Endothelial cell (in vitro differentiated cells): ENCODE results near the gene GRM4. TPM values are rescaled to one million over a fixed set of nuclear protein-coding genes. Genes with fewer than 3 reads are reported as not detected.

Experiments used
- DNase-seq: peaks from one replicate; pipeline ENCODE4 v3.0.0; 2021; ENCODE audit warnings: low spot score
- H3K27ac Mint-ChIP-seq: one replicate; pipeline ENCODE4 v1.8.0; 2021; ENCODE audit warnings: mixed read lengths, inconsistent platforms; ENCODE audit not compliant: unreplicated experiment
- H3K27me3 Mint-ChIP-seq: one replicate; pipeline ENCODE4 v1.8.0; 2021; ENCODE audit warnings: mild to moderate bottlenecking, moderate library complexity, mixed read lengths, inconsistent platforms; ENCODE audit not compliant: unreplicated experiment
- H3K36me3 Mint-ChIP-seq: one replicate; pipeline ENCODE4 v1.8.0; 2021; ENCODE audit warnings: mild to moderate bottlenecking, low read depth, mixed read lengths, inconsistent platforms; ENCODE audit not compliant: unreplicated experiment
- H3K4me1 Mint-ChIP-seq: one replicate; pipeline ENCODE4 v1.8.0; 2021; ENCODE audit warnings: mild to moderate bottlenecking, mixed read lengths, inconsistent platforms; ENCODE audit not compliant: unreplicated experiment
- H3K4me3 Mint-ChIP-seq: one replicate; pipeline ENCODE4 v1.8.0; 2021; ENCODE audit warnings: mild to moderate bottlenecking, mixed read lengths, inconsistent platforms; ENCODE audit not compliant: unreplicated experiment
- H3K9me3 Mint-ChIP-seq: one replicate; pipeline ENCODE4 v1.8.0; 2021; ENCODE audit warnings: mixed read lengths, inconsistent platforms; ENCODE audit not compliant: unreplicated experiment
- CTCF ChIP-seq: fragments of 200-600 bp; sonication (generic); IDR thresholded peaks from one replicate; pipeline ENCODE4 v1.5.0; 2021; ENCODE audit warnings: antibody characterized with exemption; ENCODE audit not compliant: unreplicated experiment
- total RNA-seq: library from RNA; stranded (reverse); fragmentation: NEBNext Ultra II Directional; extraction: Animal tissue kit (Norgen Biotek cat#: 25700); gene quantifications from one replicate; pipeline ENCODE4 v1.2.1, GENCODE V29; 2021; ENCODE audit not compliant: unreplicated experiment

GRM4 gene
- total RNA-seq, 1 donor from 2014 or later, result 2.6 TPM

- no peak overlapping the region for H3K27ac Mint-ChIP-seq
- H3K36me3 Mint-ChIP-seq, result no peaks in the 10 kb centered on the region
- no peaks in the 10 kb centered on the region for H3K4me1 Mint-ChIP-seq
- DNase-seq, result no peak
- H3K4me3 Mint-ChIP-seq, result no peak overlapping the region
- TF ChIP-seq CTCF, result no peak
- H3K27me3 Mint-ChIP-seq, result peaks cover 12% of the 10 kb centered on the region
- no peaks in the 10 kb centered on the region for H3K9me3 Mint-ChIP-seq
Measured at GRCh38 chr6:34103321-34103720, 42.6 kb downstream of the GRM4 start.

GRCh38 chr6:34102696-34103095 lies 43.2 kb downstream of the GRM4 start:
- Mint-ChIP-seq H3K36me3 (no peaks in the 10 kb centered on the region), H3K4me3 (no peak overlapping the region), H3K27me3 (peaks cover 15% of the 10 kb centered on the region), H3K9me3 (no peaks in the 10 kb centered on the region), H3K27ac (no peak overlapping the region), H3K4me1 (no peaks in the 10 kb centered on the region)
- DNase-seq, result no peak
- no peak for TF ChIP-seq CTCF

GRCh38 chr6:34102099-34102656 lies 43.7 kb downstream of the GRM4 start:
- no peak for DNase-seq
- no peak overlapping the region for H3K4me3 Mint-ChIP-seq
- H3K4me1 Mint-ChIP-seq, result no peaks in the 10 kb centered on the region
- no peak overlapping the region for H3K27ac Mint-ChIP-seq
- H3K27me3 Mint-ChIP-seq, result peaks cover 15% of the 10 kb centered on the region
- TF ChIP-seq CTCF, result no peak
- H3K9me3 Mint-ChIP-seq, result no peaks in the 10 kb centered on the region
- no peaks in the 10 kb centered on the region for H3K36me3 Mint-ChIP-seq

- Mint-ChIP-seq H3K9me3 (no peaks in the 10 kb centered on the region), H3K27ac (no peak overlapping the region), H3K27me3 (peaks cover 12% of the 10 kb centered on the region), H3K4me1 (no peaks in the 10 kb centered on the region), H3K4me3 (no peak overlapping the region), H3K36me3 (no peaks in the 10 kb centered on the region)
- no peak for TF ChIP-seq CTCF
- no peak for DNase-seq
Measured at GRCh38 chr6:34100788-34101187, 45.1 kb downstream of the GRM4 start.

GRCh38 chr6:34099878-34100277 lies 46.0 kb downstream of the GRM4 start:
- Mint-ChIP-seq H3K4me1 (no peaks in the 10 kb centered on the region), H3K27ac (no peak overlapping the region)

More at GRCh38 chr6:34099878-34100277, 46.0 kb downstream of the GRM4 start:
- H3K27me3 Mint-ChIP-seq, result peaks cover 16% of the 10 kb centered on the region
- no peak for TF ChIP-seq CTCF
- no peaks in the 10 kb centered on the region for H3K36me3 Mint-ChIP-seq
- no peak overlapping the region for H3K4me3 Mint-ChIP-seq
- no peak for DNase-seq
- no peaks in the 10 kb centered on the region for H3K9me3 Mint-ChIP-seq
